DOHH2 (cell line): ENCODE results near the gene RBPMS2.

Experiments
- EZH2phosphoT487 ChIP-seq: fragments of 200-600 bp; sonication (generic); IDR thresholded peaks from 2 replicates; pipeline ENCODE4 v1.6.1; 2017; ENCODE audit warnings: borderline replicate concordance, mild to moderate bottlenecking, antibody characterized with exemption, low read length, moderate library complexity, mixed read lengths
- TF ChIP-seq, protein P1 (sequence below): fragments of 200-600 bp; sonication (generic); IDR thresholded peaks from one replicate; pipeline ENCODE4 v1.5.1; 2014; ENCODE audit warnings: antibody characterized with exemption, mild to moderate bottlenecking, low read depth, low read length; ENCODE audit not compliant: poor library complexity, severe bottlenecking

- TF ChIP-seq, protein P1, sequence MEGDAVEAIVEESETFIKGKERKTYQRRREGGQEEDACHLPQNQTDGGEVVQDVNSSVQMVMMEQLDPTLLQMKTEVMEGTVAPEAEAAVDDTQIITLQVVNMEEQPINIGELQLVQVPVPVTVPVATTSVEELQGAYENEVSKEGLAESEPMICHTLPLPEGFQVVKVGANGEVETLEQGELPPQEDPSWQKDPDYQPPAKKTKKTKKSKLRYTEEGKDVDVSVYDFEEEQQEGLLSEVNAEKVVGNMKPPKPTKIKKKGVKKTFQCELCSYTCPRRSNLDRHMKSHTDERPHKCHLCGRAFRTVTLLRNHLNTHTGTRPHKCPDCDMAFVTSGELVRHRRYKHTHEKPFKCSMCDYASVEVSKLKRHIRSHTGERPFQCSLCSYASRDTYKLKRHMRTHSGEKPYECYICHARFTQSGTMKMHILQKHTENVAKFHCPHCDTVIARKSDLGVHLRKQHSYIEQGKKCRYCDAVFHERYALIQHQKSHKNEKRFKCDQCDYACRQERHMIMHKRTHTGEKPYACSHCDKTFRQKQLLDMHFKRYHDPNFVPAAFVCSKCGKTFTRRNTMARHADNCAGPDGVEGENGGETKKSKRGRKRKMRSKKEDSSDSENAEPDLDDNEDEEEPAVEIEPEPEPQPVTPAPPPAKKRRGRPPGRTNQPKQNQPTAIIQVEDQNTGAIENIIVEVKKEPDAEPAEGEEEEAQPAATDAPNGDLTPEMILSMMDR = no peak
- TF ChIP-seq EZH2phosphoT487 = no peak
Observed at GRCh38 chr15:64808785-64809453, 33.5 kb upstream of the RBPMS2 start.
